Measurements from ENCODE around the gene SCMH1.

DNA sequence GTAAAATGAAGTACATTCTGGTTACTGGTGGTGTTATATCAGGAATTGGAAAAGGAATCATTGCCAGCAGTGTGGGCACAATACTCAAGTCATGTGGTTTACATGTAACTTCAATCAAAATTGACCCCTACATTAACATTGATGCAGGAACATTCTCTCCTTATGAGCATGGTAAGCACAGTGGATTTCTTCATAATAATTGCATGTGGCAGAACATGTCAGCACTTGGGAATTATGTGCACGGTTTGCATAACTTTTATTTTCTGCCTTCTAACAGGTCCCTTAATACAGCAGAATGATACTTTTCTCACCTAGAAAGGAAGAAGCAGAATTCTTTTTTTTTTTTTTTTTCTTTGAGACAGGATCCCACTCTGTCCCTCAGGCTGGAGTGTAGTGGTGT lies 258.8 kb downstream of the SCMH1 start:
- TF ChIP-seq, protein P1, sequence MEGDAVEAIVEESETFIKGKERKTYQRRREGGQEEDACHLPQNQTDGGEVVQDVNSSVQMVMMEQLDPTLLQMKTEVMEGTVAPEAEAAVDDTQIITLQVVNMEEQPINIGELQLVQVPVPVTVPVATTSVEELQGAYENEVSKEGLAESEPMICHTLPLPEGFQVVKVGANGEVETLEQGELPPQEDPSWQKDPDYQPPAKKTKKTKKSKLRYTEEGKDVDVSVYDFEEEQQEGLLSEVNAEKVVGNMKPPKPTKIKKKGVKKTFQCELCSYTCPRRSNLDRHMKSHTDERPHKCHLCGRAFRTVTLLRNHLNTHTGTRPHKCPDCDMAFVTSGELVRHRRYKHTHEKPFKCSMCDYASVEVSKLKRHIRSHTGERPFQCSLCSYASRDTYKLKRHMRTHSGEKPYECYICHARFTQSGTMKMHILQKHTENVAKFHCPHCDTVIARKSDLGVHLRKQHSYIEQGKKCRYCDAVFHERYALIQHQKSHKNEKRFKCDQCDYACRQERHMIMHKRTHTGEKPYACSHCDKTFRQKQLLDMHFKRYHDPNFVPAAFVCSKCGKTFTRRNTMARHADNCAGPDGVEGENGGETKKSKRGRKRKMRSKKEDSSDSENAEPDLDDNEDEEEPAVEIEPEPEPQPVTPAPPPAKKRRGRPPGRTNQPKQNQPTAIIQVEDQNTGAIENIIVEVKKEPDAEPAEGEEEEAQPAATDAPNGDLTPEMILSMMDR (conservative IDR thresholded peaks at IDR 0.05) = no peak
- TF ChIP-seq EZH2 (IDR thresholded peaks at IDR 0.05; ENCODE audit: low read depth) = no peak
